Nephron (organoid): Measurements from ENCODE around the gene AP1S1.
"Not testable (repeated sequence)": the region's sequence is repeated elsewhere in the genome, so short reads cannot be mapped to it uniquely, and the experiment has no call there.

Experiments
- H3K27ac Mint-ChIP-seq, 3 experiments: 2 replicates each; pipeline ENCODE4 v1.8.0; 2020; ENCODE audit warnings: mixed read lengths in 3 of 3, mild to moderate bottlenecking in 2 of 3, moderate library complexity in 1 of 3
- H3K27me3 Mint-ChIP-seq: 2 replicates; pipeline ENCODE4 v1.8.0; 2021; ENCODE audit warnings: low read depth, mild to moderate bottlenecking, moderate library complexity, mixed read lengths
- H3K36me3 Mint-ChIP-seq: 2 replicates; pipeline ENCODE4 v1.8.0; 2020; ENCODE audit warnings: low read depth, mixed read lengths
- H3K4me1 Mint-ChIP-seq: 2 replicates; pipeline ENCODE4 v1.8.0; 2020; ENCODE audit warnings: mixed read lengths
- H3K4me3 Mint-ChIP-seq, 3 experiments: 2 replicates each; pipeline ENCODE4 v1.8.0; 2020; ENCODE audit warnings: mild to moderate bottlenecking in 3 of 3, mixed read lengths in 3 of 3, moderate library complexity in 2 of 3
- H3K9me3 Mint-ChIP-seq: 2 replicates; pipeline ENCODE4 v1.8.0; 2020; ENCODE audit warnings: mixed read lengths
- TF ChIP-seq, protein P1 (sequence below), 3 experiments: fragments of 200-600 bp; sonication (generic); IDR thresholded peaks; one replicate each; pipeline ENCODE4 v1.5.0; 2021; ENCODE audit warnings: antibody characterized with exemption in 3 of 3; ENCODE audit not compliant: unreplicated experiment in 3 of 3

The AP1S1 gene

DNA sequence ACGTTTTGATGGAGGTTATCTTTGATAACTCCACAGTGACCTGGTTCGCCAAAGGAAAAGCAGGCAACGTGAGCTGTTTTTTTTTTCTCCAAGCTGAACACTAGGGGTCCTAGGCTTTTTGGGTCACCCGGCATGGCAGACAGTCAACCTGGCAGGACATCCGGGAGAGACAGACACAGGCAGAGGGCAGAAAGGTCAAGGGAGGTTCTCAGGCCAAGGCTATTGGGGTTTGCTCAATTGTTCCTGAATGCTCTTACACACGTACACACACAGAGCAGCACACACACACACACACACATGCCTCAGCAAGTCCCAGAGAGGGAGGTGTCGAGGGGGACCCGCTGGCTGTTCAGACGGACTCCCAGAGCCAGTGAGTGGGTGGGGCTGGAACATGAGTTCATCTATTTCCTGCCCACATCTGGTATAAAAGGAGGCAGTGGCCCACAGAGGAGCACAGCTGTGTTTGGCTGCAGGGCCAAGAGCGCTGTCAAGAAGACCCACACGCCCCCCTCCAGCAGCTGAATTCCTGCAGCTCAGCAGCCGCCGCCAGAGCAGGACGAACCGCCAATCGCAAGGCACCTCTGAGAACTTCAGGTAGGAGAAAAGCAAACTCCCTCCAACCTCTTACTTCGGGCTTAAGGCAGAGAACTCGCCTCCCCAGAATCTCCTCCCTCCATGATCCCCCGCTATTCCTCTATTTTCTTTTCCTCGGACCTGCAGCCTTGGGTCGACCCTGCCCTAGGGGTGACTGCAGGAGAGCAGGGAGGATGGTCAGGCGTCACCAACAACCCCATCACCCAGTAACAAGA lies 27.4 kb upstream of the AP1S1 start, which contains the start of gene SERPINE1:
Gene SERPINE1, plus strand, starts transcription at position 454 of the 809 bp plus-strand sequence. CDS start 1,290 bp downstream, outside the sequence.
- H3K4me1 Mint-ChIP-seq: peaks cover 43% of the 10 kb centered on the region
- H3K36me3 Mint-ChIP-seq: no peaks in the 10 kb centered on the region
- no peaks in the 10 kb centered on the region for H3K9me3 Mint-ChIP-seq
- H3K4me3 Mint-ChIP-seq: peak within 1 kb of the TSS; percentile 63 to 80 (median 78)
- TF ChIP-seq, protein P1, sequence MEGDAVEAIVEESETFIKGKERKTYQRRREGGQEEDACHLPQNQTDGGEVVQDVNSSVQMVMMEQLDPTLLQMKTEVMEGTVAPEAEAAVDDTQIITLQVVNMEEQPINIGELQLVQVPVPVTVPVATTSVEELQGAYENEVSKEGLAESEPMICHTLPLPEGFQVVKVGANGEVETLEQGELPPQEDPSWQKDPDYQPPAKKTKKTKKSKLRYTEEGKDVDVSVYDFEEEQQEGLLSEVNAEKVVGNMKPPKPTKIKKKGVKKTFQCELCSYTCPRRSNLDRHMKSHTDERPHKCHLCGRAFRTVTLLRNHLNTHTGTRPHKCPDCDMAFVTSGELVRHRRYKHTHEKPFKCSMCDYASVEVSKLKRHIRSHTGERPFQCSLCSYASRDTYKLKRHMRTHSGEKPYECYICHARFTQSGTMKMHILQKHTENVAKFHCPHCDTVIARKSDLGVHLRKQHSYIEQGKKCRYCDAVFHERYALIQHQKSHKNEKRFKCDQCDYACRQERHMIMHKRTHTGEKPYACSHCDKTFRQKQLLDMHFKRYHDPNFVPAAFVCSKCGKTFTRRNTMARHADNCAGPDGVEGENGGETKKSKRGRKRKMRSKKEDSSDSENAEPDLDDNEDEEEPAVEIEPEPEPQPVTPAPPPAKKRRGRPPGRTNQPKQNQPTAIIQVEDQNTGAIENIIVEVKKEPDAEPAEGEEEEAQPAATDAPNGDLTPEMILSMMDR (IDR thresholded peaks at IDR 0.05; ENCODE audit: unreplicated experiment in 3 of 3): peak in 1 of 3 experiments; percentile 15
- H3K27ac Mint-ChIP-seq: peak within 1 kb of the TSS; percentile 49 to 90 (median 90)
- peaks cover 23% of the 10 kb centered on the region for H3K27me3 Mint-ChIP-seq

DNA sequence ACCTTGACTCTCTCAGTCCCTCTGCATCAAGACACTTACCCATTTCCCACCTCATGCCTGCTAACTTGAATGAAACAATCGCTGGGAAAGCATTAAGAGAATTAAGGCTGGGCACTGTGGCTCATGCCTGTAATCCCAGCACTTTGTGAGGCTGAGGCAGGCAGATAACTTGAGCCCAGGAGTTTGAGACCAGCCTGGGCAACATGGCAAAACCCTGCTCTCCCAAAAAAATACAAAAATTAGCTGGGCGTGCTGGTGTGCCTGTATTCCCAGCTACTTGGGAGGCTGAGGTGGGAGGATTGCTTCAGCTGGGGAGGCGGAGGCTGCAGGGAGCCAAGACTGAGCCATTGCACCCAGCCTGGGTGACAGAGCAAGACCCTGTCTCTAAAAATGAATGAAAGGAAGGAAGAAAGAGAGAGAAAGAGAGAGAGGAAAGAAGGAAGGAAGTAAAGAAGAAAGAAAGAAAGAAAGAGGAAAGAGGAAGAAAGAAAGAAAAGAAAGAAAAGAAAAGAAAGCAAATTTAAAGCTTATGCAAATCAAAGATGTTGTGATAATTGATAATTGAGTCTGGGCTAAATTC lies 26.7 kb upstream of the AP1S1 start:
- H3K27me3 Mint-ChIP-seq: peaks cover 28% of the 10 kb centered on the region
- TF ChIP-seq, protein P1 (IDR thresholded peaks at IDR 0.05; ENCODE audit: unreplicated experiment in 3 of 3): no peak
- H3K27ac Mint-ChIP-seq: peak overlapping the region; percentile 49 to 90 (median 90)
- peak overlapping the region; percentile 63 to 80 (median 78) for H3K4me3 Mint-ChIP-seq
- H3K9me3 Mint-ChIP-seq: no peaks in the 10 kb centered on the region
- no peaks in the 10 kb centered on the region for H3K36me3 Mint-ChIP-seq
- H3K4me1 Mint-ChIP-seq: peaks cover 36% of the 10 kb centered on the region

DNA sequence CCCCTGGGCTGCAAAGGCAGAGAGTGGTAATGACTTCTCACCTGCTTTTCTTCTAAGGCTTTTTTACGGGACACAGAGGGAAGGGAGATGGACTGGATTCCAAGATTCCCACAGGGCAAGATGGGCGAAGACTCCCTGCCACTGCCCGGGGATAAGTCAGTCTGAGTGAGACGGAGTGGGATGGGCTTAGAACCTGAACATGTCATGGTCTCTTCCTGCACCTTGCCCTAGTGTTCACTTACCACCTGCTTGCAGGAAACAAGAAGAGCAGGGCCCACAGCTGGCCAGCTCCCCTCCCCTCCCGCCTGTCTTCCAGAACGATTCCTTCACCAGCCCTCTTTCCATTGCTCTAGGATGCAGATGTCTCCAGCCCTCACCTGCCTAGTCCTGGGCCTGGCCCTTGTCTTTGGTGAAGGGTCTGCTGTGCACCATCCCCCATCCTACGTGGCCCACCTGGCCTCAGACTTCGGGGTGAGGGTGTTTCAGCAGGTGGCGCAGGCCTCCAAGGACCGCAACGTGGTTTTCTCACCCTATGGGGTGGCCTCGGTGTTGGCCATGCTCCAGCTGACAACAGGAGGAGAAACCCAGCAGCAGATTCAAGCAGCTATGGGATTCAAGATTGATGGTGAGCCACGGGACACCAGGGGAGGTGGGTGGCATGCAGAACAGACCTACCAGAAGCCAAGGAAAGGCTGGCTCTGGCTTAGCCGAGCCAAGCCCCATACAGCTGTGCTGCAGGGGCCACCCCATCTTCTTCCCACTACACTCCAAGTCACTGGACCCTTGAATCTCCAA lies 26.0 kb upstream of the AP1S1 start:
- Mint-ChIP-seq H3K4me1 (peaks cover 31% of the 10 kb centered on the region), H3K4me3 (peak overlapping the region in 1 of 3 experiments; percentile 15), H3K36me3 (no peaks in the 10 kb centered on the region), H3K9me3 (no peaks in the 10 kb centered on the region), H3K27me3 (peaks cover 26% of the 10 kb centered on the region), H3K27ac (peak overlapping the region in 1 of 3 experiments; percentile 90)
- TF ChIP-seq, protein P1 (IDR thresholded peaks at IDR 0.05; ENCODE audit: unreplicated experiment in 3 of 3): no peak

DNA sequence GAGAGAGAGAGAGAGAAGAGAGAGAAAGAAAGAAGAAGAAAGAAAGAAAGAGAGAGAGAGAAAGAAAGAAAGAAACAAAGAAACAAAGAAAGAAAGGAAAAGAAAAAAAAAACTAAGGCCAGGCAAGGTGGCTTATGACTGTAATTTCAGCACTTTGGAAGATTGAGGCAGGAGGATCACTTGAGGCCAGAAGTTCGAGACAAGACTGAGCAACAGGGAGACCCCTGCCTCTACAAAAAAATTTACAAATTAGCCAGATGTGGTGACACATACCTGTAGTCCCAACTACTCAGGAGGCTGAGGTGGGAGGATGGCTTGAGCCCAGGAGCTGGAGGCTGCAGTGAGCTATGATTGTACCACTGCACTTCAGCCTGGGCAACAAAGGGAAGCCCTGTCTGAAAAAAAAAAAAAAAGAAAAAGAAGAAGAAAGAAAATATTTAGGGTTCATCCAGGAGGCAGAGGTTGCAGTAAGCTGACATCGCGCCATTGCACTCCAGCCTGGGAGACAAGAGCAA lies 24.6 kb upstream of the AP1S1 start:
- H3K4me1 Mint-ChIP-seq: peaks cover 35% of the 10 kb centered on the region
- no peak overlapping the region for H3K4me3 Mint-ChIP-seq
- peaks cover 30% of the 10 kb centered on the region for H3K27me3 Mint-ChIP-seq
- H3K36me3 Mint-ChIP-seq: no peaks in the 10 kb centered on the region
- H3K27ac Mint-ChIP-seq: no peak overlapping the region
- TF ChIP-seq, protein P1 (IDR thresholded peaks at IDR 0.05; ENCODE audit: unreplicated experiment in 3 of 3): no peak
- no peaks in the 10 kb centered on the region for H3K9me3 Mint-ChIP-seq

DNA sequence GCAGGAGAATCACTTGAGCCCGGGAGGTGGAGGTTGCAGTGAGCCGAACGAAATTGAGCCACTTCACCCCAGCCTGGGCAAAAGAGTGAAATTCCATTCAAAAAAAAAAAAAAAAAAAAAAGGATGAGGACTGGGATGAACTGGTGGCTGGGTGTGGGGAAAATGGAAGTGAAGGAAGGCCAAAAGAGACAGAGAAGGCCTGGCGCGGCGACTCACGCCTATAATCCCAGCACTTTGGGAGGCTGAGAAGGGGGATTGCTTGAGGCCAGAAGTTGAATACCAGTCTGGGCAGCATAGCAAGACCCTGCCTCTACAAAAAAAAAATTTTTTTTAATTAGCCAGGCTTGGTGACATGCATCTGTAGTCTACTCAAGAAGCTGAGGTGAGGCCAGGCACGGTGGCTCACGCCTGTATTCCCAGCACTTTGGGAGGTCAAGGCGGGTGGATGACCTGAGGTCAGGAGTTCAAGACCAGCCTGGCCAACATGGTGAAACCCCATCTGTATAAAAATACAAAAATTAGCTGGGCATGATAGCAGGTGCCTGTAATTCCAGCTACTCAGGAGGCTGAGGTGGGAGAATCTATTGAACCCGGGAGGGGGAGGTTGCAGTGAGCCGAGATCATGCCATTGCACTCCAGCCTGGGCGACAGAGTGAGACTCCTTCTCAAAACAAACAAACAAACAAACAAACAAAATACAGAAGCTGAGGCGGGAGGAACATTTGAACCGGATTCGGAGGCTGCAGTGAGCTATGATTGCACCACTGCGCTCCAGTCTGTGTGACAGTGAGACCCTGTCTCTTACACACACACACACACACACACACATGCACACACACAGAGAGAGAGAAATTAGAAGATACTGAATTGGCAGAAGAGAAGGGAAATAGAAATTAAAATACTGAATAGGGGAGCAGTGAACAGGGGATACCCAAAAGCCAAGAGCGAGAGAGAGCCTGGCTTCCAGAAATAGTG lies 21.4 kb upstream of the AP1S1 start:
- not testable (repeated sequence) for H3K36me3 Mint-ChIP-seq

More for the DNA sequence above, 21.4 kb upstream of the AP1S1 start:
- not testable (repeated sequence) for H3K4me1 Mint-ChIP-seq, H3K4me3 Mint-ChIP-seq, H3K27ac Mint-ChIP-seq, H3K9me3 Mint-ChIP-seq
- H3K27me3 Mint-ChIP-seq: peaks cover 36% of the 10 kb centered on the region
